ENCODE data around the gene STT3B. TPM values are rescaled to one million over a fixed set of nuclear protein-coding genes. Genes with fewer than 3 reads are reported as not detected.

STT3B gene
- 58.8 to 86.5 TPM (median 73.3 TPM) in 5 replicates for total RNA-seq (2022; extraction: Qiagen RNA extraction)

GRCh38 chr3:31532587-31533168, at the start of gene STT3B:
TSS of gene STT3B (plus strand) at chr3:31532925. CDS start at chr3:31532999, 74 bp downstream.

Measured in A549 treated with Hydrocortisone at 1 μM for 4 hours (cell line).